A549 (cell line): Measurements from ENCODE around the gene LAMA2.

Source experiments
- CHD4 ChIP-seq: fragments of 200-600 bp; sonication (generic); IDR thresholded peaks from 2 replicates; pipeline ENCODE4 v1.6.1; 2016; ENCODE audit warnings: antibody characterized with exemption, mild to moderate bottlenecking, borderline replicate concordance
- CTCF ChIP-seq: fragments of >200 bp; sonication (Bioruptor Twin); formaldehyde crosslinking; IDR thresholded peaks from 3 replicates; pipeline ENCODE4 v1.5.1; 2016
- HMGXB4 ChIP-seq: fragments of 250-450 bp; sonication (Bioruptor Pico); IDR thresholded peaks from 2 replicates; pipeline ENCODE4 v1.5.0; 2021; ENCODE audit warnings: mild to moderate bottlenecking, moderate library complexity, borderline replicate concordance
- HOXA7 ChIP-seq: fragments of 250-450 bp; sonication (Bioruptor Pico); IDR thresholded peaks from 2 replicates; pipeline ENCODE4 v1.5.0; 2020; ENCODE audit warnings: mild to moderate bottlenecking, moderate library complexity
- JUN ChIP-seq, 2 experiments: fragments of >200 bp; sonication (Bioruptor Twin); formaldehyde crosslinking; IDR thresholded peaks; 2 replicates in 1 of 2; 3 replicates in 1 of 2; pipeline ENCODE4 v1.6.1; 2016 to 2017
- MAX ChIP-seq: IDR thresholded peaks from 2 replicates; pipeline ENCODE4 v1.6.1; 2012
- NFE2L2 ChIP-seq: fragments of 150-350 bp; conservative IDR thresholded peaks from 2 replicates; pipeline ENCODE4 v1.6.1; 2014; ENCODE audit warnings: low read length
- PBX3 ChIP-seq: IDR thresholded peaks from 2 replicates; pipeline ENCODE4 v1.6.1; 2012
- PHF8 ChIP-seq: fragments of 200-600 bp; sonication (generic); IDR thresholded peaks from 2 replicates; pipeline ENCODE4 v1.6.1; 2016; ENCODE audit warnings: low read depth, mild to moderate bottlenecking, antibody characterized with exemption, moderate library complexity, borderline replicate concordance
- RCOR1 ChIP-seq: fragments of 150-350 bp; IDR thresholded peaks from 2 replicates; pipeline ENCODE4 v1.6.1; 2014; ENCODE audit warnings: antibody characterized with exemption, low read length, low read depth
- RNF2 ChIP-seq: fragments of 200-600 bp; sonication (generic); IDR thresholded peaks from 2 replicates; pipeline ENCODE4 v1.6.1; 2016; ENCODE audit warnings: low read depth, mild to moderate bottlenecking, antibody characterized with exemption, moderate library complexity, borderline replicate concordance
- SMC3 ChIP-seq: fragments of >200 bp; sonication (Bioruptor Twin); formaldehyde crosslinking; IDR thresholded peaks from 3 replicates; pipeline ENCODE4 v1.6.1; 2018; ENCODE audit warnings: inconsistent platforms
- USF2 ChIP-seq: fragments of 450-650 bp; IDR thresholded peaks from 2 replicates; pipeline ENCODE4 v1.6.1; 2014; ENCODE audit warnings: antibody characterized with exemption

- no peak for TF ChIP-seq CTCF
- TF ChIP-seq MAX, result no peak
- no peak for TF ChIP-seq PHF8
- TF ChIP-seq NFE2L2, result no peak
- TF ChIP-seq RNF2, result no peak
- TF ChIP-seq HMGXB4 (CRISPR knock-in tag), result no peak
- no peak for TF ChIP-seq USF2
- TF ChIP-seq CHD4, result no peak
- no peak for TF ChIP-seq JUN (IDR thresholded peaks at IDR 0.05)
- no peak for TF ChIP-seq HOXA7 (CRISPR knock-in tag)
- no peak for TF ChIP-seq RCOR1
- TF ChIP-seq SMC3, result no peak
- no peak for TF ChIP-seq PBX3
Observed at GRCh38 chr6:129523816-129524215, 640.9 kb downstream of the LAMA2 start.
